Measurements from ENCODE around the gene REC114.
"Not testable (repeated sequence)": the region's sequence is repeated elsewhere in the genome, so short reads cannot be mapped to it uniquely, and the experiment has no call there.

Gene REC114

GRCh38 chr15:73527598-73527997 is 84.6 kb downstream of the REC114 start:
- DNase-seq (ENCODE audit: low read depth): no peak

GRCh38 chr15:73530649-73531048 is 87.7 kb downstream of the REC114 start:
- DNase-seq (ENCODE audit: low read depth): no peak

GRCh38 chr15:73538123-73538522 is 95.2 kb downstream of the REC114 start:
- DNase-seq (ENCODE audit: low read depth): no peak

- no peak for DNase-seq (ENCODE audit: low read depth)
These were observed 95.7 kb downstream of the REC114 start for GRCh38 chr15:73538563-73539211.

- no peak for DNase-seq (ENCODE audit: low read depth)
These were observed 96.5 kb downstream of the REC114 start for GRCh38 chr15:73539212-73540128.

- no peak for DNase-seq (ENCODE audit: low read depth)
These were observed 97.2 kb downstream of the REC114 start for GRCh38 chr15:73540161-73540560.

- no peak for DNase-seq (ENCODE audit: low read depth)
These were observed 98.5 kb downstream of the REC114 start for GRCh38 chr15:73541479-73541878.

- DNase-seq (ENCODE audit: low read depth): not testable (repeated sequence)
These were observed 106.0 kb downstream of the REC114 start for GRCh38 chr15:73548925-73549324.

- DNase-seq (ENCODE audit: low read depth): no peak
These were observed 107.2 kb downstream of the REC114 start for GRCh38 chr15:73550190-73550589.

- DNase-seq (ENCODE audit: low read depth): no peak
These were observed 112.1 kb downstream of the REC114 start for GRCh38 chr15:73555080-73555479.

- DNase-seq (ENCODE audit: low read depth): no peak
These were observed 115.6 kb downstream of the REC114 start for GRCh38 chr15:73558529-73558928.

GRCh38 chr15:73560501-73561117 is 117.6 kb downstream of the REC114 start:
- DNase-seq (ENCODE audit: low read depth): no peak

GRCh38 chr15:73564255-73564654 is 121.3 kb downstream of the REC114 start:
- no peak for DNase-seq (ENCODE audit: low read depth)

GRCh38 chr15:73567020-73567419 is 124.1 kb downstream of the REC114 start:
- no peak for DNase-seq (ENCODE audit: low read depth)

GRCh38 chr15:73568564-73569280 is 125.8 kb downstream of the REC114 start:
- DNase-seq (ENCODE audit: low read depth): no peak

- no peak for DNase-seq (ENCODE audit: low read depth)
These were observed 126.4 kb downstream of the REC114 start for GRCh38 chr15:73569361-73569760.

GRCh38 chr15:73570355-73571032 is 127.5 kb downstream of the REC114 start:
- DNase-seq (ENCODE audit: low read depth): no peak

- no peak for DNase-seq (ENCODE audit: low read depth)
These were observed 128.4 kb downstream of the REC114 start for GRCh38 chr15:73571346-73571745.

GRCh38 chr15:73572296-73572695 is 129.3 kb downstream of the REC114 start:
- DNase-seq (ENCODE audit: low read depth): no peak

- DNase-seq (ENCODE audit: low read depth): no peak
These were observed 130.1 kb downstream of the REC114 start for GRCh38 chr15:73573037-73573436.

GRCh38 chr15:73573572-73573971 is 130.6 kb downstream of the REC114 start:
- no peak for DNase-seq (ENCODE audit: low read depth)
